ENCODE results near the gene HDAC4.

- no peak for TF ChIP-seq CTCF (IDR thresholded peaks at IDR 0.05; ENCODE audit: insufficient read depth, low read depth, low read length)
- no peak for TF ChIP-seq EZH2 (IDR thresholded peaks at IDR 0.05; ENCODE audit: insufficient read depth, low read length)
Observed at GRCh38 chr2:239087046-239087710, 313.6 kb downstream of the HDAC4 start.
